ENCODE data around the gene RHEB.

DNA sequence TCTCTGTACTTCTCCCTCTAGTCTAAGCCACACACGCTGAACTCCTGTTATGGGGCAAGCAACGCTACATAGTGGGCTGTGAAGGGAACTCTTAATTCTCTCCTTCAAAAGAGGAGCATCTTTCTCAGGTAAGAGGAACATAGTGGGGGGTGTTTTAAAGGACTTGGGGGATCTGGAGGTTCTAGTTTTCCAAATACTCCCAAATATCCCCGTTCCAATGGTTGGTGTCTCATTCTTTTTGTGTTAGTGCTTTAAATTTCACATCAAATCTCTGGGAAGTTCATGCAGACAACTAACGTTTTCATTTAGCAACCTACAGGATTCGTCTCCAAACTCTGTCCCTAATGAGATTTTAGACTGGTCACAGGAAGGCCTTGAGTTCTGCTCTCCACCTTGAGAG lies 97.5 kb downstream of the RHEB start:
- TF ChIP-seq ZFP36L2 (CRISPR knock-in tag; IDR thresholded peaks at IDR 0.05) (no peak), MIER2 (CRISPR knock-in tag; IDR thresholded peaks at IDR 0.05) (no peak), TCF7L2 (IDR thresholded peaks at IDR 0.05; ENCODE audit: low read depth, low read length) (no peak), GATA4 (IDR thresholded peaks at IDR 0.05; ENCODE audit: borderline replicate concordance, low read depth) (no peak), MYNN (CRISPR knock-in tag; IDR thresholded peaks at IDR 0.05; ENCODE audit: low read depth) (no peak), EHMT2 (IDR thresholded peaks at IDR 0.05; ENCODE audit: borderline replicate concordance, low read depth, low read length) (no peak), NFATC3 (CRISPR knock-in tag; IDR thresholded peaks at IDR 0.05) (no peak), CAMTA2 (CRISPR knock-in tag; IDR thresholded peaks at IDR 0.05; ENCODE audit: borderline replicate concordance) (no peak), EZH2 (conservative IDR thresholded peaks at IDR 0.05; ENCODE audit: low read depth, low read length) (no peak)
- TF ChIP-seq, protein P1, sequence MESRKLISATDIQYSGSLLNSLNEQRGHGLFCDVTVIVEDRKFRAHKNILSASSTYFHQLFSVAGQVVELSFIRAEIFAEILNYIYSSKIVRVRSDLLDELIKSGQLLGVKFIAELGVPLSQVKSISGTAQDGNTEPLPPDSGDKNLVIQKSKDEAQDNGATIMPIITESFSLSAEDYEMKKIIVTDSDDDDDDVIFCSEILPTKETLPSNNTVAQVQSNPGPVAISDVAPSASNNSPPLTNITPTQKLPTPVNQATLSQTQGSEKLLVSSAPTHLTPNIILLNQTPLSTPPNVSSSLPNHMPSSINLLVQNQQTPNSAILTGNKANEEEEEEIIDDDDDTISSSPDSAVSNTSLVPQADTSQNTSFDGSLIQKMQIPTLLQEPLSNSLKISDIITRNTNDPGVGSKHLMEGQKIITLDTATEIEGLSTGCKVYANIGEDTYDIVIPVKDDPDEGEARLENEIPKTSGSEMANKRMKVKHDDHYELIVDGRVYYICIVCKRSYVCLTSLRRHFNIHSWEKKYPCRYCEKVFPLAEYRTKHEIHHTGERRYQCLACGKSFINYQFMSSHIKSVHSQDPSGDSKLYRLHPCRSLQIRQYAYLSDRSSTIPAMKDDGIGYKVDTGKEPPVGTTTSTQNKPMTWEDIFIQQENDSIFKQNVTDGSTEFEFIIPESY (CRISPR knock-in tag; IDR thresholded peaks at IDR 0.05) = no peak
- TF ChIP-seq, protein P2, sequence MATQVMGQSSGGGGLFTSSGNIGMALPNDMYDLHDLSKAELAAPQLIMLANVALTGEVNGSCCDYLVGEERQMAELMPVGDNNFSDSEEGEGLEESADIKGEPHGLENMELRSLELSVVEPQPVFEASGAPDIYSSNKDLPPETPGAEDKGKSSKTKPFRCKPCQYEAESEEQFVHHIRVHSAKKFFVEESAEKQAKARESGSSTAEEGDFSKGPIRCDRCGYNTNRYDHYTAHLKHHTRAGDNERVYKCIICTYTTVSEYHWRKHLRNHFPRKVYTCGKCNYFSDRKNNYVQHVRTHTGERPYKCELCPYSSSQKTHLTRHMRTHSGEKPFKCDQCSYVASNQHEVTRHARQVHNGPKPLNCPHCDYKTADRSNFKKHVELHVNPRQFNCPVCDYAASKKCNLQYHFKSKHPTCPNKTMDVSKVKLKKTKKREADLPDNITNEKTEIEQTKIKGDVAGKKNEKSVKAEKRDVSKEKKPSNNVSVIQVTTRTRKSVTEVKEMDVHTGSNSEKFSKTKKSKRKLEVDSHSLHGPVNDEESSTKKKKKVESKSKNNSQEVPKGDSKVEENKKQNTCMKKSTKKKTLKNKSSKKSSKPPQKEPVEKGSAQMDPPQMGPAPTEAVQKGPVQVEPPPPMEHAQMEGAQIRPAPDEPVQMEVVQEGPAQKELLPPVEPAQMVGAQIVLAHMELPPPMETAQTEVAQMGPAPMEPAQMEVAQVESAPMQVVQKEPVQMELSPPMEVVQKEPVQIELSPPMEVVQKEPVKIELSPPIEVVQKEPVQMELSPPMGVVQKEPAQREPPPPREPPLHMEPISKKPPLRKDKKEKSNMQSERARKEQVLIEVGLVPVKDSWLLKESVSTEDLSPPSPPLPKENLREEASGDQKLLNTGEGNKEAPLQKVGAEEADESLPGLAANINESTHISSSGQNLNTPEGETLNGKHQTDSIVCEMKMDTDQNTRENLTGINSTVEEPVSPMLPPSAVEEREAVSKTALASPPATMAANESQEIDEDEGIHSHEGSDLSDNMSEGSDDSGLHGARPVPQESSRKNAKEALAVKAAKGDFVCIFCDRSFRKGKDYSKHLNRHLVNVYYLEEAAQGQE (IDR thresholded peaks at IDR 0.05; ENCODE audit: borderline replicate concordance in 1 of 2, low read depth in 1 of 2, low read length in 2 of 2) = no peak
- TF ChIP-seq, protein P3, sequence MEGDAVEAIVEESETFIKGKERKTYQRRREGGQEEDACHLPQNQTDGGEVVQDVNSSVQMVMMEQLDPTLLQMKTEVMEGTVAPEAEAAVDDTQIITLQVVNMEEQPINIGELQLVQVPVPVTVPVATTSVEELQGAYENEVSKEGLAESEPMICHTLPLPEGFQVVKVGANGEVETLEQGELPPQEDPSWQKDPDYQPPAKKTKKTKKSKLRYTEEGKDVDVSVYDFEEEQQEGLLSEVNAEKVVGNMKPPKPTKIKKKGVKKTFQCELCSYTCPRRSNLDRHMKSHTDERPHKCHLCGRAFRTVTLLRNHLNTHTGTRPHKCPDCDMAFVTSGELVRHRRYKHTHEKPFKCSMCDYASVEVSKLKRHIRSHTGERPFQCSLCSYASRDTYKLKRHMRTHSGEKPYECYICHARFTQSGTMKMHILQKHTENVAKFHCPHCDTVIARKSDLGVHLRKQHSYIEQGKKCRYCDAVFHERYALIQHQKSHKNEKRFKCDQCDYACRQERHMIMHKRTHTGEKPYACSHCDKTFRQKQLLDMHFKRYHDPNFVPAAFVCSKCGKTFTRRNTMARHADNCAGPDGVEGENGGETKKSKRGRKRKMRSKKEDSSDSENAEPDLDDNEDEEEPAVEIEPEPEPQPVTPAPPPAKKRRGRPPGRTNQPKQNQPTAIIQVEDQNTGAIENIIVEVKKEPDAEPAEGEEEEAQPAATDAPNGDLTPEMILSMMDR (CRISPR knock-in tag; IDR thresholded peaks at IDR 0.05) = no peak
- TF ChIP-seq, protein P4, sequence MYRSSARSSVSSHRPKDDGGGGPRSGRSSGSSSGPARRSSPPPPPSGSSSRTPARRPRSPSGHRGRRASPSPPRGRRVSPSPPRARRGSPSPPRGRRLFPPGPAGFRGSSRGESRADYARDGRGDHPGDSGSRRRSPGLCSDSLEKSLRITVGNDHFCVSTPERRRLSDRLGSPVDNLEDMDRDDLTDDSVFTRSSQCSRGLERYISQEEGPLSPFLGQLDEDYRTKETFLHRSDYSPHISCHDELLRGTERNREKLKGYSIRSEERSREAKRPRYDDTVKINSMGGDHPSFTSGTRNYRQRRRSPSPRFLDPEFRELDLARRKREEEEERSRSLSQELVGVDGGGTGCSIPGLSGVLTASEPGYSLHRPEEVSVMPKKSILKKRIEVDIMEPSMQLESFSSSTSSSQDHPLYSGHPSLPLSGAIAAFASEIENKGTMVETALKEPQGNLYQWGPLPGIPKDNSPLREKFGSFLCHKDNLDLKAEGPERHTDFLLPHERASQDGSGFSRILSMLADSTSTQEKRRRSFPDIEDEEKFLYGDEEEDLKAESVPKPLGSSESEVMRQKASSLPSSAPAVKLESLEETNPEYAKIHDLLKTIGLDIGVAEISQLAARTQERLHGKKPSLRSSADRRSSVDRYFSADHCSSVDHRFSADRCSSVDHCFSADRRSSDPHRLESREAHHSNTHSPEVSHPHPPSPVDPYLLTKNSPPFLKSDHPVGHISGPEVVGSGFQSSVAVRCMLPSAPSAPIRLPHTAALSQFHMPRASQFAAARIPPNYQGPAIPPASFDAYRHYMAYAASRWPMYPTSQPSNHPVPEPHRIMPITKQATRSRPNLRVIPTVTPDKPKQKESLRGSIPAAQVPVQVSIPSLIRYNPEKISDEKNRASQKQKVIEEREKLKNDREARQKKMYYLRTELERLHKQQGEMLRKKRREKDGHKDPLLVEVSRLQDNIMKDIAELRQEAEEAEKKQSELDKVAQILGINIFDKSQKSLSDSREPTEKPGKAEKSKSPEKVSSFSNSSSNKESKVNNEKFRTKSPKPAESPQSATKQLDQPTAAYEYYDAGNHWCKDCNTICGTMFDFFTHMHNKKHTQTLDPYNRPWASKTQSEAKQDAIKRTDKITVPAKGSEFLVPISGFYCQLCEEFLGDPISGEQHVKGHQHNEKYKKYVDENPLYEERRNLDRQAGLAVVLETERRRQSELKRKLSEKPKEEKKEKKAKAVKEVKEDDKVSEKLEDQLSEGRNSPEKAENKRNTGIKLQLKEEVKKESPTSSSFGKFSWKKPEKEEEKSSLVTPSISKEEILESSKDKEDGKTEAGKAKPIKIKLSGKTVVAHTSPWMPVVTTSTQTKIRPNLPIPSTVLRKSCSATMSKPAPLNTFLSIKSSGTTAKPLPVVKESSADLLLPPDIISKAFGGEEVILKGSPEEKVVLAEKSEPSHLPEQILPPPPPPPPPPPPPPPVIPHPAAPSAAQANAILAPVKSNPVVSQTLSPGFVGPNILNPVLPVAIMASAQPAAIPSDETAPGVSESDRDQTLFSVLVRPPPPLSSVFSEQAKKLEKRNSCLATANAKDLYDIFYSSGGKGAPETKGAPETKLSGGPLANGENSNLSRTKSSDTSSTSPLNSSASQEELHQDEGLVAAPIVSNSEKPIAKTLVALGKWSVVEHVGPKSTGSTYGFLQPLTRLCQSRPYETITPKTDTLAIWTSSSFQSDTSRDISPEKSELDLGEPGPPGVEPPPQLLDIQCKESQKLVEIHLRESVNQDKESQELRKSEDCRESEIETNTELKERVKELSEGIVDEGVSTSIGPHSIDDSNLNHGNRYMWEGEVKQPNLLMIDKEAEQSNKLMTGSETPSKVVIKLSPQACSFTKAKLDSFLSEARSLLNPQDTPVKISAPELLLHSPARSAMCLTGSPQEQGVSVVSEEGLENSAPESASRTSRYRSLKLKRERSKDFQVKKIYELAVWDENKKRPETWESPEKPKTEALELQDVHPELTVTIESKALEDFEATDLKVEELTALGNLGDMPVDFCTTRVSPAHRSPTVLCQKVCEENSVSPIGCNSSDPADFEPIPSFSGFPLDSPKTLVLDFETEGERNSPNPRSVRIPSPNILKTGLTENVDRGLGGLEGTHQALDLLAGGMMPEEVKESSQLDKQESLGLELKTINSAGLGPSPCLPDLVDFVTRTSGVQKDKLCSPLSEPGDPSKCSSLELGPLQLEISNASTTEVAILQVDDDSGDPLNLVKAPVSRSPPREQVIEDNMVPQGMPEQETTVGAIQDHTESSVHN (CRISPR knock-in tag; IDR thresholded peaks at IDR 0.05) = no peak

All from HepG2 (cell line).